A673 (cell line): ENCODE results near the gene TSPAN15. TPM values are rescaled to one million over a fixed set of nuclear protein-coding genes. Genes with fewer than 3 reads are reported as not detected.

Experiments
- BruUV-seq: library from RNA; stranded (reverse); fragments of 400-500 nt; replicated peaks from 2 replicates; lab custom pipeline; 2021; lab: Mats Ljungman, UMichigan
- CTCF ChIA-PET: fragments of 300-600 bp; sonication (Branson Sonifier 250); formaldehyde crosslinking; loops from one replicate; lab custom pipeline; 2022; ENCODE audit warnings: antibody characterized with exemption; lab: Charles Lee
- POLR2A ChIA-PET: fragments of 300-600 bp; sonication (Branson Sonifier 250); formaldehyde crosslinking; loops from one replicate; lab custom pipeline; 2022; ENCODE audit warnings: antibody characterized with exemption; ENCODE audit not compliant: low non-redundant PET; lab: Charles Lee
- DNase-seq: peaks from one replicate; pipeline ENCODE4 v3.0.0-alpha.2; 2015; ENCODE audit warnings: low spot score
- H3K27ac ChIP-seq: fragments of 200-600 bp; sonication (generic); 2 replicates; pipeline ENCODE4 v1.5.1; 2016; ENCODE audit warnings: mixed run types, low read depth, mild to moderate bottlenecking, mixed read lengths, antibody characterized with exemption, low read length; ENCODE audit not compliant: poor library complexity, severe bottlenecking
- H3K27me3 ChIP-seq: fragments of 200-600 bp; sonication (generic); replicated peaks from 2 replicates; pipeline ENCODE4 v1.6.1; 2017; ENCODE audit warnings: mixed run types, low read depth, mild to moderate bottlenecking, mixed read lengths, antibody characterized with exemption, low read length; ENCODE audit not compliant: insufficient read depth, poor library complexity
- H3K36me3 ChIP-seq: fragments of 200-600 bp; sonication (generic); 2 replicates; pipeline ENCODE4 v1.6.1; 2016; ENCODE audit warnings: mixed run types, mild to moderate bottlenecking, mixed read lengths, antibody characterized with exemption, low read length; ENCODE audit not compliant: insufficient read depth, poor library complexity, severe bottlenecking
- H3K4me1 ChIP-seq: fragments of 200-600 bp; sonication (generic); 2 replicates; pipeline ENCODE4 v1.6.1; 2017; ENCODE audit warnings: mixed run types, mild to moderate bottlenecking, mixed read lengths, antibody characterized with exemption, low read length; ENCODE audit not compliant: insufficient read depth, poor library complexity, severe bottlenecking
- H3K4me3 ChIP-seq: fragments of 200-600 bp; sonication (generic); 2 replicates; pipeline ENCODE4 v1.5.1; 2016; ENCODE audit warnings: low read depth, mixed run types, mild to moderate bottlenecking, mixed read lengths, low read length; ENCODE audit not compliant: poor library complexity, severe bottlenecking
- H3K9me3 ChIP-seq: fragments of 200-600 bp; sonication (generic); 2 replicates; pipeline ENCODE4 v1.6.1; 2016; ENCODE audit warnings: mixed run types, low read depth, mild to moderate bottlenecking, mixed read lengths, antibody characterized with exemption, low read length; ENCODE audit not compliant: poor library complexity, severe bottlenecking
- CTCF ChIP-seq: fragments of 300-800, 200-600 bp; sonication (generic); conservative IDR thresholded peaks from 2 replicates; pipeline ENCODE4 v1.5.1; 2017; ENCODE audit warnings: low read depth, mild to moderate bottlenecking, antibody characterized with exemption, low read length, moderate library complexity, mixed read lengths
- EZH2 ChIP-seq: fragments of 200-600 bp; sonication (generic); IDR thresholded peaks from 2 replicates; pipeline ENCODE4 v1.6.1; 2017; ENCODE audit warnings: borderline replicate concordance, low read depth, mild to moderate bottlenecking, mixed read lengths, antibody characterized with exemption, low read length; ENCODE audit not compliant: poor library complexity, severe bottlenecking
- intact Hi-C: fragments of 100-400 bp; cut with micrococcal nuclease; formaldehyde crosslinking; loops from one replicate; pipeline ENCODE4 v1.10.0; 2022; ENCODE audit not compliant: unreplicated experiment
- total RNA-seq: library from RNA; stranded (reverse); gene quantifications from 2 replicates; pipeline ENCODE4 v1.2.3, GENCODE V29; 2021

The TSPAN15 gene
- total RNA-seq, 1 experiment from 2014 or later: 2.1 TPM

DNA sequence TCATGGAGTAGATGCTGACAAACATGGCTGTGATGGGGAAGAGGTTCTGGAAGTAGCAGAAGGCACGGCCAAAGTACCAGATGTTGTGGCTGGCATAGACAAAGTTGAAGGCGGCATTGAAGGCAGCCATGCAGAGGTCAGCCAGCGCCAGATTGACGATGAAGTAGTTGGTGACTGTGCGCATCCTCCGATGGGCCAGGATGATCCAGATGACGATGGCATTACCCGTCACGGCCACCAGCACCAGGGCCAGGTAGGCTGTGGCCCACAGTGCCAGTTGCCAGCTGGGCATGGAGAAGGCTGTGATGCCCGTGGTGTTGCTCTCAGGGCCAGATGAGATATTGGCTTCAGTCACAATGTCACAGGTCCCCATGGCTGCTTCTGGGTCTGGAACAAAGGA, 35.3 kb upstream of the TSPAN15 start:
- no peaks in the 10 kb centered on the region for H3K9me3 ChIP-seq
- ChIA-PET POLR2A (no interaction called here), CTCF (no interaction called here)
- TF ChIP-seq CTCF: no peak
- no peaks in the 10 kb centered on the region for H3K27me3 ChIP-seq
- no peak for DNase-seq
- H3K27ac ChIP-seq: no peak overlapping the region
- H3K4me3 ChIP-seq: no peak overlapping the region
- H3K4me1 ChIP-seq: no peaks in the 10 kb centered on the region
- no TSS peak for BruUV-seq
- H3K36me3 ChIP-seq: no peaks in the 10 kb centered on the region
- intact Hi-C loops: loop anchor here (10.0 kb wide), 1 partner anchor 431 kb away; the partner anchor contains the start of gene KIFBP

- DNase-seq: no peak
- CTCF ChIA-PET: interaction anchor here (0.6 to 1.3 kb wide), 2 partner anchors 8 to 174 kb away, joined by 3 read pairs; no protein-coding TSS in a partner anchor
- Histone ChIP-seq H3K4me1 (no peaks in the 10 kb centered on the region), H3K27me3 (no peaks in the 10 kb centered on the region), H3K4me3 (no peak within 1 kb of the TSS), H3K27ac (no peak within 1 kb of the TSS), H3K36me3 (no peaks in the 10 kb centered on the region), H3K9me3 (no peaks in the 10 kb centered on the region)
- intact Hi-C loops: loop anchor here (10.0 kb wide), 1 partner anchor 432 kb away; the partner anchor contains the start of gene KIFBP
- no TSS peak for BruUV-seq
- no peak for TF ChIP-seq EZH2
- no peak for TF ChIP-seq CTCF
- POLR2A ChIA-PET: no interaction called here
Measured at GRCh38 chr10:69416695-69417094, 34.6 kb upstream of the TSPAN15 start, which contains the start of gene TACR2. Gene TACR2, minus strand, starts transcription at chr10:69416918. Its CDS starts 595 bp downstream, at chr10:69416323.

DNA sequence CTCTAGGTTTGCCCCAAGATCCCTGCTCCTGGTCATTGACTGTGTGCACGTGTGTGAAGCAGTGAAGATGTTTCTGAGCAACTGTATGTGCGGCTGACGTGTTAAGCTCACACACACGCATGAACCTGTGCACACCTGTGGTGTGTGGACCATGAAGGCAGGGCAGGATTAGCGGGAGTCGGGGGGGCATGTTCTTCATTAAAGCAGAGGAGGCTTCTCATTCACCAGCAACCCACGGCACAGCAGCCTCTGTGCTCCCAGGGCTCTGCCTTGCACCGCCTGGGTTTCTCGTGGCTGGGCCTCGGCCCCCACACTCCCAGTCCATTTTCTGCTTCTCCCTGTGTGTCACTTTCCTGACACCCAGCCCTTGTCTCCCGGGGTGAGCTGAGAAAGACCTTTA, 33.7 kb upstream of the TSPAN15 start:
- H3K27me3 ChIP-seq: no peaks in the 10 kb centered on the region
- H3K4me1 ChIP-seq: no peaks in the 10 kb centered on the region
- H3K4me3 ChIP-seq: no peak overlapping the region
- ChIA-PET CTCF (interaction anchor here (0.6 to 1.3 kb wide), 3 partner anchors 9 to 175 kb away, joined by 3 to 4 read pairs (median 3); no protein-coding TSS in a partner anchor), POLR2A (interaction anchor here (0.6 kb wide), 1 partner anchor 31 kb away, joined by 5 read pairs; no protein-coding TSS in a partner anchor)
- no TSS peak for BruUV-seq
- no peak for TF ChIP-seq CTCF
- H3K36me3 ChIP-seq: no peaks in the 10 kb centered on the region
- intact Hi-C loops: loop anchor here (10.0 kb wide), 1 partner anchor 433 kb away; the partner anchor contains the start of gene KIFBP
- no peaks in the 10 kb centered on the region for H3K9me3 ChIP-seq
- no peak overlapping the region for H3K27ac ChIP-seq
- no peak for DNase-seq
